ENCODE measurements around the gene APOO. TPM values are rescaled to one million over a fixed set of nuclear protein-coding genes. Genes with fewer than 3 reads are reported as not detected.

APOO gene
- total and polyA plus RNA-seq, 2 experiments from 2014 or later, result 7.3 to 20.2 TPM

- Histone ChIP-seq H2AFZ (no peak overlapping the region), H3K4me2 (ENCODE audit: unreplicated experiment) (no peak overlapping the region), H3K9me2 (ENCODE audit: insufficient read depth) (no peaks in the 10 kb centered on the region), H3K4me3 (no peak overlapping the region), H3K4me1 (ENCODE audit: insufficient read depth) (no peaks in the 10 kb centered on the region), H3K9ac (no peak overlapping the region), H4K20me1 (ENCODE audit: insufficient read depth) (no peaks in the 10 kb centered on the region), H3K79me2 (ENCODE audit: insufficient read depth) (no peaks in the 10 kb centered on the region), H3K27ac (no peak overlapping the region), H3K27me3 (replicated peaks; ENCODE audit: insufficient read depth) (no peaks in the 10 kb centered on the region), H3K36me3 (ENCODE audit: low read depth) (no peaks in the 10 kb centered on the region), H3K9me3 (ENCODE audit: low read depth) (no peaks in the 10 kb centered on the region), H3F3A (ENCODE audit: insufficient read depth) (no peaks in the 10 kb centered on the region)
- in situ Hi-C loops (cut with MboI), result no loop called here
- no peak for TF ChIP-seq EZH2phosphoT487 (IDR thresholded peaks at IDR 0.05; ENCODE audit: insufficient read depth, low read depth)
- no peak for TF ChIP-seq EZH2 (IDR thresholded peaks at IDR 0.05; ENCODE audit: insufficient read depth, poor library complexity, severe bottlenecking)
- WGBS, 2 experiments (ENCODE audit: low coverage in 1 of 2, low lambda C conversion rate in 2 of 2, missing lambda C conversion rate in 2 of 2), result 79 to 81% methylated on average over 5 of the region's 5 CpGs
- DNase-seq, result no peak
These were observed 78.9 kb downstream of the APOO start for GRCh38 chrX:23828881-23829280.

- Histone ChIP-seq H3F3A (ENCODE audit: insufficient read depth) (no peaks in the 10 kb centered on the region), H3K4me1 (ENCODE audit: insufficient read depth) (no peaks in the 10 kb centered on the region), H3K9me3 (ENCODE audit: low read depth) (no peaks in the 10 kb centered on the region), H3K9ac (no peak overlapping the region), H3K9me2 (ENCODE audit: insufficient read depth) (no peaks in the 10 kb centered on the region), H3K27me3 (replicated peaks; ENCODE audit: insufficient read depth) (no peaks in the 10 kb centered on the region), H3K79me2 (ENCODE audit: insufficient read depth) (no peaks in the 10 kb centered on the region), H3K4me2 (ENCODE audit: unreplicated experiment) (no peak overlapping the region), H4K20me1 (ENCODE audit: insufficient read depth) (no peaks in the 10 kb centered on the region), H2AFZ (no peak overlapping the region), H3K4me3 (no peak overlapping the region), H3K36me3 (ENCODE audit: low read depth) (no peaks in the 10 kb centered on the region), H3K27ac (no peak overlapping the region)
- TF ChIP-seq EZH2phosphoT487 (IDR thresholded peaks at IDR 0.05; ENCODE audit: insufficient read depth, low read depth) (no peak), EZH2 (IDR thresholded peaks at IDR 0.05; ENCODE audit: insufficient read depth, poor library complexity, severe bottlenecking) (no peak)
- no peak for DNase-seq
- in situ Hi-C loops (cut with MboI), result no loop called here
These were observed 81.1 kb downstream of the APOO start for GRCh38 chrX:23826653-23827052.

GRCh38 chrX:23826216-23826615 is 81.5 kb downstream of the APOO start:
- Histone ChIP-seq H3K4me3 (no peak overlapping the region), H4K20me1 (ENCODE audit: insufficient read depth) (no peaks in the 10 kb centered on the region), H3K36me3 (ENCODE audit: low read depth) (no peaks in the 10 kb centered on the region), H3K9me3 (ENCODE audit: low read depth) (no peaks in the 10 kb centered on the region), H3K9me2 (ENCODE audit: insufficient read depth) (no peaks in the 10 kb centered on the region), H3F3A (ENCODE audit: insufficient read depth) (no peaks in the 10 kb centered on the region), H3K27ac (no peak overlapping the region), H2AFZ (no peak overlapping the region), H3K79me2 (ENCODE audit: insufficient read depth) (no peaks in the 10 kb centered on the region), H3K27me3 (replicated peaks; ENCODE audit: insufficient read depth) (no peaks in the 10 kb centered on the region), H3K9ac (no peak overlapping the region), H3K4me2 (ENCODE audit: unreplicated experiment) (no peak overlapping the region), H3K4me1 (ENCODE audit: insufficient read depth) (no peaks in the 10 kb centered on the region)
- TF ChIP-seq EZH2 (IDR thresholded peaks at IDR 0.05; ENCODE audit: insufficient read depth, poor library complexity, severe bottlenecking) (no peak), EZH2phosphoT487 (IDR thresholded peaks at IDR 0.05; ENCODE audit: insufficient read depth, low read depth) (no peak)
- no peak for DNase-seq
- in situ Hi-C loops (cut with MboI), result no loop called here
- 65 to 67% methylated on average over 3 of the region's 3 CpGs for WGBS, 2 experiments (ENCODE audit: low coverage in 1 of 2, low lambda C conversion rate in 2 of 2, missing lambda C conversion rate in 2 of 2)

- in situ Hi-C loops (cut with MboI), result no loop called here
- no peaks in the 10 kb centered on the region for H3K4me1 ChIP-seq (ENCODE audit: insufficient read depth)
- H3K27ac ChIP-seq, result no peak overlapping the region
- H4K20me1 ChIP-seq (ENCODE audit: insufficient read depth), result no peaks in the 10 kb centered on the region
- DNase-seq, result no peak
- H3K9ac ChIP-seq, result no peak overlapping the region
- no peaks in the 10 kb centered on the region for H3F3A ChIP-seq (ENCODE audit: insufficient read depth)
- no peak overlapping the region for H3K4me3 ChIP-seq
- TF ChIP-seq EZH2 (IDR thresholded peaks at IDR 0.05; ENCODE audit: insufficient read depth, poor library complexity, severe bottlenecking), result no peak
- TF ChIP-seq EZH2phosphoT487 (IDR thresholded peaks at IDR 0.05; ENCODE audit: insufficient read depth, low read depth), result no peak
- H3K9me2 ChIP-seq (ENCODE audit: insufficient read depth), result no peaks in the 10 kb centered on the region
- no peak overlapping the region for H3K4me2 ChIP-seq (ENCODE audit: unreplicated experiment)
- H3K79me2 ChIP-seq (ENCODE audit: insufficient read depth), result no peaks in the 10 kb centered on the region
- H3K9me3 ChIP-seq (ENCODE audit: low read depth), result no peaks in the 10 kb centered on the region
- no peak overlapping the region for H2AFZ ChIP-seq
- no peaks in the 10 kb centered on the region for H3K36me3 ChIP-seq (ENCODE audit: low read depth)
- H3K27me3 ChIP-seq (replicated peaks; ENCODE audit: insufficient read depth), result no peaks in the 10 kb centered on the region
These were observed 82.1 kb downstream of the APOO start for GRCh38 chrX:23825675-23826074.

- H3K27ac ChIP-seq, result no peak overlapping the region
- DNase-seq, result no peak
- WGBS, 2 experiments (ENCODE audit: low coverage in 1 of 2, low lambda C conversion rate in 2 of 2, missing lambda C conversion rate in 2 of 2), result 45% methylated on average over 6 of the region's 6 CpGs
These were observed 84.9 kb downstream of the APOO start for GRCh38 chrX:23822841-23823240.

More at GRCh38 chrX:23822841-23823240, 84.9 kb downstream of the APOO start:
- Histone ChIP-seq H3K4me3 (no peak overlapping the region), H3K9ac (peak overlapping the region; percentile 25; the same call in 1 of the 2 replicates), H4K20me1 (ENCODE audit: insufficient read depth) (no peaks in the 10 kb centered on the region), H3K79me2 (ENCODE audit: insufficient read depth) (no peaks in the 10 kb centered on the region), H3K4me1 (ENCODE audit: insufficient read depth) (no peaks in the 10 kb centered on the region), H3K9me2 (ENCODE audit: insufficient read depth) (no peaks in the 10 kb centered on the region), H3K36me3 (ENCODE audit: low read depth) (no peaks in the 10 kb centered on the region), H2AFZ (0 out of 2 replicates have a peak overlapping the region, but pooled peaks have one; percentile 45), H3K4me2 (ENCODE audit: unreplicated experiment) (no peak overlapping the region), H3K9me3 (ENCODE audit: low read depth) (no peaks in the 10 kb centered on the region), H3K27me3 (replicated peaks; ENCODE audit: insufficient read depth) (no peaks in the 10 kb centered on the region), H3F3A (ENCODE audit: insufficient read depth) (no peaks in the 10 kb centered on the region)
- in situ Hi-C loops (cut with MboI), result no loop called here
- TF ChIP-seq EZH2phosphoT487 (IDR thresholded peaks at IDR 0.05; ENCODE audit: insufficient read depth, low read depth) (no peak), EZH2 (IDR thresholded peaks at IDR 0.05; ENCODE audit: insufficient read depth, poor library complexity, severe bottlenecking) (no peak)

All from GM23248 (cell line).